ENCODE results near the gene SNTB2.
"Not testable (repeated sequence)": the region's sequence is repeated elsewhere in the genome, so short reads cannot be mapped to it uniquely, and the experiment has no call there.

SNTB2 gene

DNA sequence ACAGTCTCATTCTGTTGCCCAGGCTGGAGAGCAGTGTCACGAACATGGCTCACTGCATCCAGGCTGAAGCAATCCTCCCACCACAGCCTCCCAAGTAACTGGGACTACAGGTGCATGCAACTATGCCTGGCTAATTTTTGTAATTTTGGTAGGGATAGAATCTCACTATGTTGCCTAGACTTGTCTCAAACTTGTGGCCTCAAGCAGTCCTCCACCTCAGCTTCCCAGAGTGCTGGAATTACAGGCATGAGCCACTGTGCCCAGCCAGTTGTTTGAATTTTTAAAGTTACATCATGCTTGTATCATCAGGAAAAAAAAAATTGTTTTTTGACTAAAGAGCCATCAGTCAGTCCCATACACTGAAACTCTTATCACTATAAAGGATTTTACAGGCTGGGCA lies 107.1 kb downstream of the SNTB2 start:
- DNase-seq = no peak

DNA sequence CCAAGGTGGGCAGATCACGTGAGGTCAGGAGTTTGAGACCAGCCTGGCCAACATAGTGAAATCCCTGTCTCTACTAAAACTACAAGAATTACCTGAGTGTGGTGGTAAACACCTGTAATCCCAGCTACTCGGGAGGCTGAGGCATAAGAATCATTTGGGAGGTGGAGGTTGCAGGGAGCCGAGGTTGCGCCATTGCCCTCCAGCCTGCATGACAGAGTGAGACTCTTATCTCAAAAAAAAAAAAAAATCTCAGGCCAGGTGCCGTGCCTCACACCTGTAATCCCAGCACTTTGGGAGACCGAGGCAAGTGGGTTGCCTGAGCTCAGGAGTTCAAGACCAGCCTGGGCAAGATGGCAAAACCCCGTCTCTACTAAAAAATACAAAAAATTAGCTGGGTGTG lies 109.8 kb downstream of the SNTB2 start:
- not testable (repeated sequence) for DNase-seq

DNA sequence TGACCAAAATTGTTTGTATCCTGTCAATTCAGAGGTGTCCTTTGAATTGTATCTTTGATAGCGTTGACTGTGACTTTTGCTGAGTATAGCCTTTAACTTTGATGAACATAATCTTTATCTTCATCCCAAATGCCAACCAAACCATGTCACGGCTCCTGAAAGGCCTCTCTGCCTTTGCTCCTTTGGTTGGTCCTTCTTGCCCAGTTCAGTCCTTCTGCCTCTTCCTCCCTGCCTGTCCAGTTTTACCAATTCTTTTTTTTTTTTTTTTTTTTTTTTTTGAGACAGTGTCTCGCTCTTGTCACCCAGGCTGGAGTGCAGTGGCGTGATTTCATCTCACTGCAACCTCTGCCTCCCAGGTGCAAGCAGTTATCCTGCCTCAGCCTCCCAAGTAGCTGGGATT lies 111.3 kb downstream of the SNTB2 start:
- no peak for DNase-seq

DNA sequence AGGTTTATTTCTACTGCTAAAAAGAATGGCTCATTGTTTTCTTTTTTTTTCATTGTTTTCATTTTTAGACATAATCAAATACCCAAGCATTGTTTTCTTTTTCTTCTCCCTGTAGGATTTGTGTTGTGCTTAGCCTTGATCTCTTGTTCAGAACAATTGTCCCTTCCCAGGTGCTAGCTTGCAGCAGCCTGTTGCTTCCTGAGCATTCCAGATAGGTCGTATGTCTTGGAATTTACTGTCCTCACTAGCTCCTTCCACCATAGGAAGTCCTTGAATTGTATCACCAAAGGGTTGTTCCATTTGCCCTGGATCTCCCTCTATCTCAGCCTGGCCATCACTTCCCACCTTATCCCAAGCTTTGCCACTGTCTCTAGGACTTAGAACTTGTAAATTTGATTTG lies 114.2 kb downstream of the SNTB2 start:
- no peak for DNase-seq

DNA sequence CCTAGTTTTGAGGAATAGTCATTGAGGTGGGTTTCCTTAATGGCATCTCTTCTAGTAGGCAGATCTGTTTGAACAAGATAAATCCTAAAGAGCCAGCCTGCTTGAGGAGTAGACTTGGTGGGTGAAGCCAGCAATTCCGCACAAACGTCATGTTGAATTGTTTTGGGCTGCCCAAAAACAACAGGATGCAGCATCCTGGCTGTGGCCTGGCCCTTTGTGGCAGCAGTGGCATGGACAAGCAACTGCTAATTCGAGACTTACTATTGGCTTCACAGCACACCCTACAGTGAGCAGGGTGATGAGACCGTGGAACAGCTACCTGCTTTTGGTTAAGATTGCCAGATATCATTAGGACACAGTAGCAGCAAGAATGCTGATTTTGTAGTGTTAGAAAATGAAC lies 114.9 kb downstream of the SNTB2 start:
- no peak for DNase-seq

DNA sequence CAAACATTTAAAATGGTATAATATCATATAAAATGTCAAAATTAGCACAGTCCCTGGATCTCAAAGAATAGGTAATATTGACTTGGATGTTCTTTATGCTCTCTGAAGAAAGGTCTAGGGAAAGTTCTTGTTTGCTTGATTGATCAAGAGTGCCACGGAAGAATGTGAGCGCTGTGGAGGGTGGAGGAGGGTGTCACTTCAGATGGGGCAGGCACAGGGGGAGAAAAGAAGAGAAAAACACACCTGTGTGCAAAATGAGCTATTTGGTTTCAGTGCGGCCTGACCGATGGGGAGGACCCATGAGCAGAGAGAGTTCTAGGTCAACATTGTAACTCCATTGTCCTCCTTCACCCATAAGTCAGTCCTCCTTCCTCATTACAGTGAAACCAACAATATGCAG lies 115.3 kb downstream of the SNTB2 start:
- DNase-seq = no peak

DNA sequence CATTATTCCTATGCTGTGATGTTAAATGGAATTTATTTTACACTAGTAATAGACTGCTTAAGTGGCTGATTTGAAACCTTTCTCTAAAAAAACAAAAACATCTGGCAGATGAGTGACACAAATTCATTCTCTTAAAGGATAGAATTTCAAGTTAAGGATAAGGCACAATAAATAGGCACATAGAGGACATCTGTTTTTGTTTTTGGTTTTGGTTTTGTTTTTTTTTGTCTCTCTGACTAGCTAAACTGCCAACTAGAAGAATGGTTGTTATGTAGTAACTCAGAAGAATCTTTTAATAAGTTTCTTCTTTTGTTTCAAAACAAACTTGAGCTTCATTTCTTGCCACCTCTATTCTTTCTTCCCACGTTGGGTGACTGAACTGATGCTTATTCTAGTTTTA lies 119.1 kb downstream of the SNTB2 start:
- DNase-seq = no peak

DNA sequence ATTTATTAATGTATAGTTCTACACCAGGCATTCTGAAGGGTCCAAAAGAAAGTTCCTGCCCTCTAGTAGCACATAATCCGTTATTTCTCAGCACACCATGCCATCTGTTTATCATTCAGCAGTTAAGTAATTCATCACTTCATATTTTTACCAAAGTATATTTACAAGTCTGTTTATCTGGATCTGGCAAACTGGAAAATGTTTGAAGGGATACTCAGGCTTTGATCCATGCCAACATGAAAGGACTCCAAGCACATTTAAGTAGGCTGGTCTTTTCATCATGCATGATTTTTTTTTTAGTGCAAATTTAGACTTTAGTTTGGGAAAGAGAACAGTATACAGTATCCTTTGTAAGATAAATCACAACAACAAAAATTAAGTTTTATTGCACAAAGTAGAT lies 120.1 kb downstream of the SNTB2 start:
- no peak for DNase-seq

DNA sequence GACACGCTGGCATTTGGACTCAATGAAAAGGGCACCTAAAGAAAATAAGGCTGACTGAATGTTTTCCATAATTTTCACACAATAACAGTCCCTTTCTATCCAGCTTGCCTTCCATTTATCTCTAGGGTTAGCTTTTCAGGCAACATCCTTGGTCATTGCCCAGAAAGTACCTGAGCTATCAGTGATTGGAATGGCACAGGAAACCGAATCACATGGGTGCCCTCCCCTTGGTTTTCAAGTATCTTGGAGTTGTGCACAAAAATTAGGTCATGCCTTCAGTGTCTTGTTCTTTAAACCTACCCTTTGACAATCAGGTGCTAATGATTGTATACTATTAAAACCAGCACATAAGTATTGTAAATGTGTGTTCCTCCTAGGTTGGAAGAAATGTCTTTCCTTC lies 120.9 kb downstream of the SNTB2 start:
- no peak for DNase-seq

DNA sequence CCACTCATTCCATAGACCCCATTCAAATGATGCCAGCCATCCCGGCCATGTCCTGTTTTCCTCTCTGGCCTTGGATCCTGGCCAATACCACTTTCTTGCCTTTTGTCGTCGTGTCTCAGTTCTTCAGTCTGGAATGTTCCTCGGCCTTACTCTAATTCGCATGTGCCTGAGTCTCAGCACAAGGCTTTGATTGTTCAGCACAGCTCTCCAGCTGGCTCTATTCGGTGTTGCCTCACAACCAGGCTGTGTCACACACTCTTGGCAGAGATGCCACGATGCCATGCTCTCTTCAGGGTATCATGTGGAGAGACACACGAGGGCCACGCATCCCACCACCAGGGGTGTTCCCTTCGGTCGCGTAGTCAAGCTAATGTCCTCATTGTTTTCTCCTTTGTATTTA lies 122.4 kb downstream of the SNTB2 start:
- DNase-seq = no peak

DNA sequence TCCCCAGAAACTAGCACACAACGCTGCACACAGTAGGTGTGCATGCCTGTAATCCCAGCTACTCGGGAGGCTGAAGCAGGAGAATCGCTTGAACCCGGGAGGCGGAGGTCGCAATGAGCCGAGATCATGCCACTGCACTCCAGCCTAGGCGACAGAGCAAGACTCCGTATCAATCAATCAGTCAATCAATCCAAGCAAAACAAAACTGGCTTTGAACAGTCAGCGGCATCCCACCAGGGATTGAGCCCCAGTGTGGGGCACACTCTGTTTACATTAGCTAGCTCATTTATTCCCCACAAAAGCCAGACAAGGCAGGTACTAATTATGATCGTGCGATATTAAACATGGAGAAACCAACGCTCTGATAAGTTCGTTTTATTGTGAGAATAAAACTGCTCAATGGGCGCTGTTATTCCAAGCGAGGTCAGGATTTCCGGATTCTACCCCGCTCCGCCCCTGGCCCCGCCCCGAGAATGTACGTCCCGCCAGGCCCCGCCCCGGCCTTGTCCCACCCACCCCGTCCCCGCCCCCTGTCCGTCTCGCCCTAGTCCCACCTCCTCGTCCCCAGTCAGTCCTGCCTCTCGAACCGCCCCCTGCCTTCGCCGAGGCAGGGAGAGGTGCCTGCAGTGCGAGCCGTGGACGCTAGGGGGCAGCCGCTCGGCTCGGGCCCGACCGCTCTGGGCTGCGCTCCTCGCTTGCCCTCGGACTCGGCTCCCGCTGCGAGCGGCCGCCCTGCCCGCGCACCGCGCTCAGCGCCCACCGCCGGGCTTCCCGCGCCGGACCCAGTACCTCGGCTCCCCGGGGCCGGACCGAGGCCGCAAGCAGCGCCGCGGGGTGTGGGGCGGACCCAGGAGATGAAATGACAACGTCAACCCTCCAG lies 123.9 kb downstream of the SNTB2 start, which contains the start of gene VPS4A:
VPS4A (plus strand) TSS at position 698 of the 880 bp plus-strand sequence; CDS start at position 860, 162 bp downstream.
- DNase-seq = peak; percentile 98

DNA sequence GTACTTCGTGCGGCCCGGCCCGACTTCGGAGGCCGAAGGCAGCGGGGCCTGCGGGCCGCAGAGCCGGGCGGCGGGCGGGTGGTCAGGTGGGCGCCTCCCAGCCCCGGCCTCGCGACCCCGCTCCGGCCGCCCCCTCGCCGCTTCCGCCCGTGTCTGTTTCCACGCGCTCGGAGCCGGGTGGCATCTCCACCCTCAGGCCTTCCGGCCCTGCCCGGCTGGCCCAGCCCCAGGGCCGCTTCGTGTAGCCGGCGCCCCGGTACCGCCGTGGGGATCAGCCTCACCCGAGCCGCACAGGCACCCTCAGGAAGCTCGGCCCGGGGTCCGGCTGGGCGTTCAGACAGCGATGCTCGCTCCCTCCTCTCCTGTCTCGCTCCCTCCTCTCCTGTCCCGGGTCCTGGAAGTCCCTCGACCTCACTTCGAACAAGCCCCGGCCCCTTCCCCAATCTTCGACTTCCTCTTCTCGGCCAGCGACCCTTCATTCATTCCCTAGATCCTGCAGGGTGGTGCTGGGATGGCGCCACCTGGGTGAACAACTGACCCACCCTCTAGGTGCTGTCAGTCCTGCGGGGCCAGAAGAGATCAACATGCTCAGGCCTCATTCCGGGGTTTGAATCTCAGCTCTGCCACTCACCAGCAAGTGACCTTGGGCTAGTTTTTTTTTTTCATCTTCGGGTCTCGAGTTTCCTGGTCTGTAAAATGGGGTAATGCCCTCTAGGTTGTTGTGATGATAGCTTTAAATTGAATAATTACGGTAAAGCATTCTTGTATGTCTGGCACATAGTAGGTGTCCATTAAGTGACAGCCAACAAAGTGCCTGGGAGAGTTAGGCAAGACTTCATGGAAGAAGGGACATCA lies 124.8 kb downstream of the SNTB2 start:
- DNase-seq = peak; percentile 58

DNA sequence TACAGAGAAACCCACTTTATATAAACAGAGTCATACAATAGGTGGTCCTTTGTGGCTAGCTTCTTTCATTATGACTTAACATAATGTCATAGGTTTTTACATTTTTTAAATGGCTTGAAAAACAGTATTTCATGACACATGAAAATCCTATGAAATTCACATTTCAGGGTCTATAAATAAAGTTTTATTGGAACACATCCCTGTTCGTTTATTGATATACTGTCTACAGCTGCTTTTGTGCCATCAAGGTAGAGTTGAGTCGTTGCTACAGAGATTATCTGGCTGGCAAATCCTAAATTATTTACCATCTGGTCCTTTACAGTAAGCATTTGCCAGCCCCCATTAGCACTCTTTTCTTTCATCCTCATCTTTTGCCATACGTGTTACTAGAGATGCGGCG lies 126.5 kb downstream of the SNTB2 start:
- DNase-seq = no peak

DNA sequence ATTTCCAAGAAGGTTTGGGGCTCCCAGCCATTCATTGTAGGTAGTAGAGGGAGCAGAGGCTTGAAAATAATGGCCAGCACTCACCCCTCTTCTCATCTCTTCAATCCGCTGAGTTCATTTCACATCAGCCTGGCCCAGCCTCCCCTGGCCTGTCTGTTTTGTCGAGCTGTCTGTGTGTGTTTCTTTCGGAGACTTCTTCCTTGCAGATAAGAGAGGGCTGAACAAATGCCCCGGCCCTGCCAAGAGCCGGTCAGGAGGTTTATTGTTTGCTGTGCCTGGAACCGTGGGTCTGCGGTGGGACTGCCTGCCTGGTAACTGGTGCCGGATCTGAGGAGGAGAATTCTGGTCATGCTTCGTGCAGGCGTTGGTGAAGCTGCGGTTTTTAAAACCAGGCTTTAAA lies 127.6 kb downstream of the SNTB2 start:
- no peak for DNase-seq

DNA sequence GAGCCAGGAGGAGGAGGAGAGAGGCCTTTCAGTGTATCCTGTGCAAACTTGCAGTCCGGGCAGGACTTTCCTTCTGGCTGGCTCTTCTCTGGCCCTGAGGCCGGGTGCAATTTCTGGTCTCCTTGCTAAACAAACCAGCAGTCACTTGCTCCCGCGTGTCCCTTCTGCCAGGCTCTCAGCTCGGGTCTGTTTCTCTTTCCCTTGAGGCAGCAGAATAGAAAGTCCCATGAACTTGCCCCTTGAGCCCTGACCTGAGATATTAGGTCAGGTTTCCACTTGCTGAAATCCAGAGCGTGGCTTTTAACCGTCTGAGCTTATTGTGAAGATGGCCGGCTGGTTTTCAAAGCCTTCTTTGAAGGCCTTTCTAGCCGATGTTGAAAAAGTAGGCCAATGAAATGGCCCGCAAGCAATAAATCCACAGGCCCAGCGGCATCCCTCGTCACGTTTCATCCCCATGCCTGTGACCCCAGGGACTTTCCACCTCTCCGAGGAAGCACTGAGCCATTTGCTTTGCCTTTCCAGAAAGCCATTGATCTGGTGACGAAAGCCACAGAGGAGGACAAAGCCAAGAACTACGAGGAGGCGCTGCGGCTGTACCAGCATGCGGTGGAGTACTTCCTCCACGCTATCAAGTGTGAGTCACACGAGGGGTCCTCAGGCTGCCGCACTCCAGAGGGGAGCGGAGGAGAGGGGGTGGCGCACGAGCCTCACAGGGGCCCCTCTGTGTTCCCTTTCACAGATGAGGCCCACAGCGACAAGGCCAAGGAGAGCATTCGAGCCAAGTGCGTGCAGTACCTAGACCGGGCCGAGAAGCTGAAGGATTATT lies 128.7 kb downstream of the SNTB2 start:
- no peak for DNase-seq

DNA sequence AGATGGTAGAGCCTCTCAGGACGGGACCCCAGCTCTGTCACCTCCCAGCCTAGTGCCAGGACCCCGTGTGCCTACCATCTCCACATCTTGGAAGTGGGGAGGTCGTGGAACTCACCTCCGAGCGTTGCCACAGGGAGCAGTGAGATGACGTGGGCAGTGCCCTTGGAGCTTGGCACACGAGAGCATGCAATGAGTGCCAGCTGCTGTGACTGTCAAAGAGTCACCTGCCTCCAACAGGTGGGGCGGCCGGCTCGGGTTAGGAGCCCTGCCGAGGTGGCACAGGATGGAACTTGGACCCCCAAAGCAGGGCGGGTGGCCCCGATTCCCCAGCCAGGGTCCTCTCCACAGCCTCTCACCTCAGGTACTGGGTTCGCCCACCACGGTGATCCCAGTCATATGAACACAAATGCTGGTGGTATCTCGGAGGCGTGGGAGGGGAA lies 129.7 kb downstream of the SNTB2 start:
- DNase-seq = no peak

DNA sequence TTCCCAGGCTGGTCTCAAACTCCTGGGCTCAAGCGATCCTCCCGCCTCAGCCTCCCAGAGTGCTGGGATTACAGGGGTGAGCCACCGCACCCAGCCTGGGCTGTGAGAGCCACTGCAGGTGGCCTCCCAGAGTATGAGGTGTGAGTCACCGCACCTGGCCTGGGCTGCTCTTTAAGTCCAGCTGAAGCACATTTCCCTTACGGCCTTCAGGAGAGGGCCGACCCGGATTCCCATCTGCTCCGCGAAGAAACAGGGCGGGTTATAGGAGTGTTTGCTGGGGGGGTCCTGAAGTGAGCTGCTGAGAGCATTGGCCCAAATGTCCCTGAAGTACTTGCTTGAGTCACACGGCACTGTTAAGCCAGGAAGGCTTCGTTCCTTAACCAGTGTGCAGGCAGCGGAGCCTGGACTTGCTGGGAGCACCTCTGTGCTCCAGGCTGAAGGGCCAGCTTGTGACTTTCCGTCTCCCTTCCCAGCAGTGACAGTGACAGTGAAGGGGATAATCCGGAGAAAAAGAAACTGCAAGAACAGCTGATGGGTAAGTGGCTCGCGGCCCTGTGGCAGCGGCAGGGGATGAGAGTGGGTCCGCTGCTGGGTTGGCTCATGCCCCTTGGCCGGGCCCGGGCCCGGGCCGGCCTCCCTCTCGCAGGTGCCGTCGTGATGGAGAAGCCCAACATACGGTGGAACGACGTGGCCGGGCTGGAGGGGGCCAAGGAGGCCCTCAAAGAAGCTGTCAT lies 131.4 kb downstream of the SNTB2 start:
- DNase-seq = no peak

DNA sequence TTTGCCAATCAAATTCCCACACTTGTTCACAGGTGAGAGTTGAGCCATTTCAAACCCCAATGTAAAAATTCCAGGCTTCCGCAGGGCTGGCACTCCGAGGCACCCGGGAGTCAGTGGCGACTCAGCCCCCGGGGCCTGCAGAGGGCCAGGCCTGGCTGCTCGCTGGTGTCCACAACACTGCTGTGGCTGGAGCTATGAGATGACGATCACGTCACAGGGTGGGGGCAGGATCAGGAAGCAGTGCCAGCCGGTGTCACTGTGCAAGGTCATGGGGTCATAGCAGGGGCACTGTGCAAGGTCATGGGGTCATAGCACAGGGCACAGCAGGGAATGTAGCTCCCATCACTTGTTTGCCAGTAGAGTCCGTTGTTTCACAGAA lies 131.9 kb downstream of the SNTB2 start:
- DNase-seq = no peak

DNA sequence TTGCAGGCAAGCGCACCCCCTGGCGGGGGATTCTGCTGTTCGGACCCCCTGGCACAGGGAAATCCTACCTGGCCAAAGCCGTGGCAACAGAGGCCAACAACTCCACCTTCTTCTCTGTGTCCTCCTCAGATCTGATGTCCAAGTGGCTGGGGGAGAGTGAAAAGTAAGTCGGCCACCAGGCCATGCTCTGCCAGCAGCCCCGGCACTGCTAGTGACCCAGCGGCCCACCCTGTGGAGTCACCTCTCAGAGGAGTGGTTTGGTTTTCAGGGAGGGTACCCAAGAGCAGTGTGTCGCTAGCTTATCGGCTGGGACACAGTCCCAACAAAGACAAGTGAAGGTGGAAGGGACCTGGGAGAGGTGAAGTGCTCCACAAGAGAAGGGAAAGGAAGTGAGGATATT lies 132.4 kb downstream of the SNTB2 start:
- DNase-seq = no peak

DNA sequence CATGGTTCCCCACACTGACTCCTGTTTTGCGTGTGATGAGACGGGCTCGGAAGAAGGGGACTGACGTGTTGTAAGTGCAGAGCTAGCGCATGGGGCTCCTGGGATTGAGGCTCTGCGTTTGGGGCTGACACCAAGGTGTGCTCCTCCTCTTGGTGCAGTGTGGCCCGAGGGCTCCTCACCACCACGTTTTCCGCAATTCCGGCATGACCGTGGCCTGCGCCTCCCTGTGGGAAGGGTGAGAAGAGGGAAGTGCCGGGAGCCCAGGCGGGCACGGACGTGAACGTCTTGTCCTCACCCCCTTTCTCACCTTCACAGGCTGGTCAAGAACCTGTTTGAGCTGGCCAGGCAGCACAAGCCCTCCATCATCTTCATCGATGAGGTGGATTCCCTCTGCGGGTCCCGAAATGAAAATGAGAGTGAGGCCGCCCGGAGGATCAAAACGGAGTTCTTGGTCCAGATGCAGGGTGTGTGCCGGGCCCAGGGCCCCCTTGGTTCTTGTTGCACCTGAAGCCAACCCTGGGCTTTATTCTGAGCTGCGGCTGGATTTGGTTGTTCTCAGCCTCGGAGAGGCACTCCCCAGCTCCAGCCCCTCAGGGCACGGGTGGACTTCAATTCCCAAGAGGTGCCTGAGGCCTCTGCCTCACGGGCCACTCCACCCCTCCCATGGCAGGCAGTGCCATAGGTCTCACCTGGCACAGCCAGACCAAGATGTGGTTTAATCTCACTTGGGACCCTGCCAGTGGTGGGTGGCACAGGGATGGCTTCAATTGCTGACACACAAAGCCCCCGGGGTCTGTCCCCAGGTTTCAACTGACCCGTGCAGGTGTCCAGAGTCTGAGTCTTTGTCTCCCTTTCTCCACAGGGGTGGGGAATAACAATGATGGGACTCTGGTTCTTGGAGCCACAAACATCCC lies 133.1 kb downstream of the SNTB2 start:
- DNase-seq = no peak

DNA sequence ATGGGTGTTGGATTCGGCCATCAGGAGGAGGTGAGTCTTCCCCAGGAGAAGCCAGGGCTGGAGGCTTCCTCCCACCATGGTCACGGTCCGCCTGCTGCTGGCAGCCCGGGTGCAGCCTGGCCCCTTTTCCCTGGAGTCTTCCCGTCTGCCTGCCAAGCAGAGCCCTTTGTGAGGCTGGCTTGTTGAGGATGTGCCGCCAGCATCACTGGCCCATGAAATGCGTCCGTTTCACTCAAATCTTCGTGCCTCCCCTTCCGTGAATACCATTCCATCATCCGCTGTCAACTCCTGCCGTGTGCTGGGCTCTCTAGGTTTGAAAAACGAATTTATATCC lies 133.7 kb downstream of the SNTB2 start:
- DNase-seq = no peak
